Trophoblast cell (in vitro differentiated cells and primary cell): ENCODE measurements around the gene TCERG1.

Experiments used
- DNase-seq, 2 donors: peaks; one replicate each; pipeline ENCODE4 v3.0.0-alpha.2; 2016
- H2AFZ ChIP-seq: 2 replicates; pipeline ENCODE4 v1.6.1; 2013; ENCODE audit warnings: low read length, moderate library complexity, mild to moderate bottlenecking; ENCODE audit not compliant: insufficient read depth, poor library complexity
- H2AK5ac ChIP-seq: 2 replicates; pipeline ENCODE4 v1.6.1; 2013; ENCODE audit warnings: mild to moderate bottlenecking, low read length
- H2BK120ac ChIP-seq: 2 replicates; pipeline ENCODE4 v1.6.1; 2013; ENCODE audit warnings: low read length, mild to moderate bottlenecking, moderate library complexity; ENCODE audit not compliant: insufficient read depth, poor library complexity
- H2BK12ac ChIP-seq: 2 replicates; pipeline ENCODE4 v1.6.1; 2013; ENCODE audit warnings: mild to moderate bottlenecking, low read length, moderate library complexity
- H2BK5ac ChIP-seq: 2 replicates; pipeline ENCODE4 v1.6.1; 2013; ENCODE audit warnings: low read length, low read depth, moderate library complexity, mild to moderate bottlenecking; ENCODE audit not compliant: poor library complexity
- H3K14ac ChIP-seq: 2 replicates; pipeline ENCODE4 v1.6.1; 2013; ENCODE audit warnings: mild to moderate bottlenecking, low read length
- H3K18ac ChIP-seq: 2 replicates; pipeline ENCODE4 v1.6.1; 2013; ENCODE audit warnings: mild to moderate bottlenecking, low read length
- H3K23ac ChIP-seq: 2 replicates; pipeline ENCODE4 v1.6.1; 2013; ENCODE audit warnings: low read length
- H3K27ac ChIP-seq: 2 replicates; pipeline ENCODE4 v1.5.1; 2013; ENCODE audit warnings: low read depth, mild to moderate bottlenecking, inconsistent platforms, low read length, moderate library complexity
- H3K27me3 ChIP-seq: 2 replicates; pipeline ENCODE4 v1.6.1; 2013; ENCODE audit warnings: inconsistent platforms, mild to moderate bottlenecking, low read length, moderate library complexity; ENCODE audit not compliant: insufficient read depth
- H3K36me3 ChIP-seq, 2 experiments: 1 replicate in 1 of 2; 2 replicates in 1 of 2; pipeline ENCODE4 v1.6.1; 2013; ENCODE audit warnings: low read length in 2 of 2, mild to moderate bottlenecking in 2 of 2, moderate library complexity in 1 of 2; ENCODE audit not compliant: insufficient read depth in 2 of 2, control insufficient read depth in 1 of 2
- H3K4ac ChIP-seq: 2 replicates; pipeline ENCODE4 v1.6.1; 2013; ENCODE audit warnings: low read depth, mild to moderate bottlenecking, low read length, moderate library complexity
- H3K4me1 ChIP-seq, 2 experiments: 1 replicate in 1 of 2; 2 replicates in 1 of 2; pipeline ENCODE4 v1.6.1; 2013; ENCODE audit warnings: low read length in 2 of 2, mild to moderate bottlenecking in 2 of 2, moderate library complexity in 1 of 2; ENCODE audit not compliant: insufficient read depth in 2 of 2, control insufficient read depth in 1 of 2
- H3K4me2 ChIP-seq: 2 replicates; pipeline ENCODE4 v1.6.1; 2013; ENCODE audit warnings: inconsistent platforms, mild to moderate bottlenecking, low read length, moderate library complexity
- H3K4me3 ChIP-seq: 2 replicates; pipeline ENCODE4 v1.5.1; 2013; ENCODE audit warnings: mild to moderate bottlenecking, low read depth, low read length, inconsistent platforms
- H3K79me1 ChIP-seq: one replicate; pipeline ENCODE4 v1.6.1; 2013; ENCODE audit warnings: low read length
- H3K79me2 ChIP-seq: 2 replicates; pipeline ENCODE4 v1.6.1; 2013; ENCODE audit warnings: low read length, mild to moderate bottlenecking; ENCODE audit not compliant: control insufficient read depth, insufficient read depth, poor library complexity
- H3K9ac ChIP-seq: 2 replicates; pipeline ENCODE4 v1.6.1; 2013; ENCODE audit warnings: mild to moderate bottlenecking, low read length
- H3K9me3 ChIP-seq: 2 replicates; pipeline ENCODE4 v1.6.1; 2013; ENCODE audit warnings: low read depth, mild to moderate bottlenecking, control low read depth, inconsistent platforms, low read length; ENCODE audit not compliant: insufficient read depth
- H4K12ac ChIP-seq: 2 replicates; pipeline ENCODE4 v1.6.1; 2013; ENCODE audit warnings: low read depth, mild to moderate bottlenecking, low read length, moderate library complexity
- H4K8ac ChIP-seq: 2 replicates; pipeline ENCODE4 v1.6.1; 2013; ENCODE audit warnings: low read depth, mild to moderate bottlenecking, low read length, moderate library complexity
- H4K91ac ChIP-seq: one replicate; pipeline ENCODE4 v1.6.1; 2013; ENCODE audit warnings: low read depth, mild to moderate bottlenecking, low read length, moderate library complexity
- WGBS: extraction: QIAGEN DNeasy Blood & Tissue Kit; methylation state at CpG from one replicate; pipeline ENCODE4 v1.1.7; 2013; ENCODE audit warnings: missing lambda C conversion rate; ENCODE audit not compliant: insufficient read length, insufficient coverage; ENCODE audit errors: extremely low coverage; 5-methylcytosine and 5-hydroxymethylcytosine counted together

The TCERG1 gene

GRCh38 chr5:146523698-146524097 is 76.6 kb downstream of the TCERG1 start:
- H4K12ac ChIP-seq, result no peak overlapping the region
- H2BK12ac ChIP-seq, result no peak overlapping the region
- no peak overlapping the region for H4K91ac ChIP-seq
- no peak overlapping the region for H2AFZ ChIP-seq
- no peak overlapping the region for H2AK5ac ChIP-seq
- no peak overlapping the region for H3K27ac ChIP-seq
- no peak overlapping the region for H3K14ac ChIP-seq
- no peak overlapping the region for H4K8ac ChIP-seq
- H3K9ac ChIP-seq, result no peak overlapping the region
- no peak overlapping the region for H3K4me2 ChIP-seq
- no peaks in the 10 kb centered on the region for H3K36me3 ChIP-seq
- H3K4ac ChIP-seq, result no peak overlapping the region
- H3K4me1 ChIP-seq, result no peaks in the 10 kb centered on the region
- H2BK5ac ChIP-seq, result no peak overlapping the region
- H3K23ac ChIP-seq, result no peak overlapping the region
- no peak overlapping the region for H2BK120ac ChIP-seq
- no peaks in the 10 kb centered on the region for H3K27me3 ChIP-seq
- no peak overlapping the region for H3K4me3 ChIP-seq
- H3K79me2 ChIP-seq, result no peaks in the 10 kb centered on the region
- H3K9me3 ChIP-seq, result no peaks in the 10 kb centered on the region
- WGBS, result no CpG with 5 or more reads among the region's 3 CpGs
- H3K79me1 ChIP-seq, result no peaks in the 10 kb centered on the region
- no peak for DNase-seq
- no peak overlapping the region for H3K18ac ChIP-seq

DNA sequence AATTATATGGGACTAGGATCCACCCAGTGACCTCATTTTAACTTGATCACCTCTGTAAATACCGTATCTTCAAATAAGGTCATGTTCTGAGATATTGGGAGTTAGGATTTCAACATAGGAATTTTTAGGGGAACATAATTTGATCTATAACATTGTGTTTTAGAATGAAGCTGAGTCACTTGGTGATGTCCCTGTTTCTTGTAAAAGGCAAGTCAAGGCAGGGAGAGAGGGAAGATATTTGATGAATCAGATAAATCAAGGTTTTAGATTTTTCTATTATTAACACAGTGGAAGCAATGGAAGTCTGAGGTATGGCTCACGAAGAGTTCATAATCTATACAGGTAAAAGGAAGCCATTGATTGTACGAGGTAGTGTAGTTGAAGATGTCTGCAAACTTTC is 80.7 kb downstream of the TCERG1 start:
- no peak overlapping the region for H3K23ac ChIP-seq
- H3K14ac ChIP-seq, result no peak overlapping the region
- H3K4me3 ChIP-seq, result no peak overlapping the region
- H2AK5ac ChIP-seq, result no peak overlapping the region
- H3K27me3 ChIP-seq, result no peaks in the 10 kb centered on the region
- no peak overlapping the region for H3K9ac ChIP-seq
- no peak overlapping the region for H3K4ac ChIP-seq
- H3K18ac ChIP-seq, result no peak overlapping the region
- no peak overlapping the region for H2BK120ac ChIP-seq
- H3K4me1 ChIP-seq, result no peaks in the 10 kb centered on the region
- no CpG with 5 or more reads among the region's 3 CpGs for WGBS
- H3K9me3 ChIP-seq, result no peaks in the 10 kb centered on the region
- no peak overlapping the region for H4K8ac ChIP-seq
- H2BK12ac ChIP-seq, result no peak overlapping the region
- no peak overlapping the region for H2AFZ ChIP-seq
- H3K79me2 ChIP-seq, result no peaks in the 10 kb centered on the region
- H3K36me3 ChIP-seq, result no peaks in the 10 kb centered on the region
- H2BK5ac ChIP-seq, result no peak overlapping the region
- H4K12ac ChIP-seq, result no peak overlapping the region
- no peak overlapping the region for H3K27ac ChIP-seq
- no peak for DNase-seq
- no peak overlapping the region for H3K4me2 ChIP-seq
- no peak overlapping the region for H4K91ac ChIP-seq
- no peaks in the 10 kb centered on the region for H3K79me1 ChIP-seq

GRCh38 chr5:146528236-146528635 is 81.1 kb downstream of the TCERG1 start:
- Histone ChIP-seq H3K9ac (no peak overlapping the region), H3K79me1 (no peaks in the 10 kb centered on the region), H2BK12ac (no peak overlapping the region), H4K8ac (no peak overlapping the region), H2BK5ac (no peak overlapping the region), H3K27ac (no peak overlapping the region), H3K4ac (no peak overlapping the region), H2AK5ac (no peak overlapping the region), H3K4me1 (no peaks in the 10 kb centered on the region), H3K27me3 (no peaks in the 10 kb centered on the region), H4K12ac (no peak overlapping the region), H3K14ac (no peak overlapping the region), H3K18ac (no peak overlapping the region), H4K91ac (no peak overlapping the region), H2AFZ (no peak overlapping the region), H3K4me3 (no peak overlapping the region), H3K23ac (no peak overlapping the region), H3K9me3 (no peaks in the 10 kb centered on the region), H3K4me2 (no peak overlapping the region), H2BK120ac (no peak overlapping the region), H3K36me3 (no peaks in the 10 kb centered on the region), H3K79me2 (no peaks in the 10 kb centered on the region)
- no peak for DNase-seq
- WGBS, result no CpG with 5 or more reads among the region's 4 CpGs

GRCh38 chr5:146529984-146530383 is 82.9 kb downstream of the TCERG1 start:
- no peak overlapping the region for H3K18ac ChIP-seq
- H3K9me3 ChIP-seq, result no peaks in the 10 kb centered on the region
- H4K12ac ChIP-seq, result no peak overlapping the region
- no peak overlapping the region for H4K8ac ChIP-seq
- no peak overlapping the region for H3K23ac ChIP-seq
- H3K4me2 ChIP-seq, result no peak overlapping the region
- no peaks in the 10 kb centered on the region for H3K27me3 ChIP-seq
- WGBS, result no CpG with 5 or more reads among the region's 2 CpGs
- no peak overlapping the region for H2AFZ ChIP-seq
- no peak overlapping the region for H4K91ac ChIP-seq
- H3K4me1 ChIP-seq, result no peaks in the 10 kb centered on the region
- no peak overlapping the region for H3K9ac ChIP-seq
- H2BK120ac ChIP-seq, result no peak overlapping the region
- H2BK12ac ChIP-seq, result no peak overlapping the region
- H3K4me3 ChIP-seq, result no peak overlapping the region
- H3K4ac ChIP-seq, result no peak overlapping the region
- H3K79me2 ChIP-seq, result no peaks in the 10 kb centered on the region
- H2AK5ac ChIP-seq, result no peak overlapping the region
- no peak overlapping the region for H3K27ac ChIP-seq
- no peak overlapping the region for H3K14ac ChIP-seq
- DNase-seq, result no peak
- no peaks in the 10 kb centered on the region for H3K36me3 ChIP-seq
- H3K79me1 ChIP-seq, result no peaks in the 10 kb centered on the region
- H2BK5ac ChIP-seq, result no peak overlapping the region
